OCI-LY3 (cell line): ENCODE measurements around the gene NUDT21.
A peak's percentile ranks its signal among the peaks of the same experiment; 100 is the strongest.
"Not testable (repeated sequence)": the region's sequence is repeated elsewhere in the genome, so short reads cannot be mapped to it uniquely, and the experiment has no call there.

Experiments used
- H2AFZ ChIP-seq: fragments of 200-600, 300-600 bp; shearing (Covaris generic); 2 replicates; pipeline ENCODE4 v1.6.0; 2014; ENCODE audit warnings: antibody characterized with exemption, low read depth, low read length
- H3K27ac ChIP-seq: fragments of 200-600, 300-600 bp; sonication (generic); 2 replicates; pipeline ENCODE4 v1.5.1; 2014; ENCODE audit warnings: mild to moderate bottlenecking, low read length, moderate library complexity, mixed read lengths
- H3K27me3 ChIP-seq: fragments of 200-600, 300-600 bp; sonication (generic); 2 replicates; pipeline ENCODE4 v1.6.1; 2014; ENCODE audit warnings: low read depth, low read length, mixed read lengths
- H3K36me3 ChIP-seq: fragments of 200-600, 300-600 bp; sonication (generic); replicated peaks from 2 replicates; pipeline ENCODE3; 2014; ENCODE audit warnings: low read depth, low read length, mixed read lengths
- H3K4me1 ChIP-seq: fragments of 300-600, 200-600 bp; sonication (generic); 2 replicates; pipeline ENCODE4 v1.6.1; 2014; ENCODE audit warnings: low read length, mixed read lengths
- H3K4me2 ChIP-seq: fragments of 200-600, 300-600 bp; sonication (generic); 2 replicates; pipeline ENCODE4 v1.6.1; 2014; ENCODE audit warnings: low read length, mixed read lengths
- H3K4me3 ChIP-seq: fragments of 300-600, 200-600 bp; sonication (generic); 2 replicates; pipeline ENCODE4 v1.5.1; 2014; ENCODE audit warnings: antibody characterized with exemption, mild to moderate bottlenecking, low read length, moderate library complexity
- H3K79me2 ChIP-seq: fragments of 300-600, 200-600 bp; shearing (Covaris generic); 2 replicates; pipeline ENCODE4 v1.6.1; 2014; ENCODE audit warnings: mild to moderate bottlenecking, low read length, mixed read lengths
- H3K9ac ChIP-seq: fragments of 300-600, 200-600 bp; shearing (Covaris generic); 2 replicates; pipeline ENCODE4 v1.6.0; 2014; ENCODE audit warnings: mild to moderate bottlenecking, low read length, moderate library complexity
- H3K9me3 ChIP-seq: fragments of 200-600, 300-600 bp; shearing (Covaris generic); 2 replicates; pipeline ENCODE4 v1.6.1; 2014; ENCODE audit warnings: low read length, mixed read lengths; ENCODE audit not compliant: insufficient read depth
- H4K20me1 ChIP-seq: fragments of 200-600, 300-600 bp; sonication (generic); 2 replicates; pipeline ENCODE4 v1.6.1; 2016; ENCODE audit warnings: low read length, mixed read lengths; ENCODE audit not compliant: insufficient read depth
- CTCF ChIP-seq: fragments of 200-600, 300-600 bp; sonication (generic); IDR thresholded peaks from 2 replicates; pipeline ENCODE4 v1.5.1; 2014; ENCODE audit warnings: antibody characterized with exemption, low read length, low read depth
- EZH2phosphoT487 ChIP-seq: fragments of 200-600 bp; shearing (Covaris generic); IDR thresholded peaks from 2 replicates; pipeline ENCODE4 v1.6.1; 2018; ENCODE audit warnings: antibody characterized with exemption, mixed run types, low read depth

NUDT21 gene

GRCh38 chr16:56401482-56401881, 49.6 kb downstream of the NUDT21 start:
- TF ChIP-seq CTCF = peak; percentile 23
- TF ChIP-seq EZH2phosphoT487 = no peak
- peaks cover 33% of the 10 kb centered on the region for H3K36me3 ChIP-seq
- H2AFZ ChIP-seq = no peak overlapping the region
- no peak overlapping the region for H3K9ac ChIP-seq
- no peak overlapping the region for H3K4me2 ChIP-seq
- no peaks in the 10 kb centered on the region for H3K27me3 ChIP-seq
- no peak overlapping the region for H3K4me3 ChIP-seq
- H3K4me1 ChIP-seq = no peaks in the 10 kb centered on the region
- no peaks in the 10 kb centered on the region for H3K79me2 ChIP-seq
- H4K20me1 ChIP-seq = no peaks in the 10 kb centered on the region; the same call in 1 of the 2 replicates
- H3K9me3 ChIP-seq = no peaks in the 10 kb centered on the region
- H3K27ac ChIP-seq = no peak overlapping the region

GRCh38 chr16:56400458-56400857, 50.7 kb downstream of the NUDT21 start:
- TF ChIP-seq EZH2phosphoT487 = no peak
- no peak for TF ChIP-seq CTCF
- H3K4me3 ChIP-seq = no peak overlapping the region
- no peaks in the 10 kb centered on the region; the same call in 1 of the 2 replicates for H4K20me1 ChIP-seq
- H3K27ac ChIP-seq = no peak overlapping the region
- no peak overlapping the region for H2AFZ ChIP-seq
- no peaks in the 10 kb centered on the region for H3K9me3 ChIP-seq
- no peaks in the 10 kb centered on the region for H3K4me1 ChIP-seq
- H3K4me2 ChIP-seq = no peak overlapping the region
- H3K9ac ChIP-seq = no peak overlapping the region
- H3K27me3 ChIP-seq = no peaks in the 10 kb centered on the region
- H3K79me2 ChIP-seq = no peaks in the 10 kb centered on the region
- peaks cover 33% of the 10 kb centered on the region for H3K36me3 ChIP-seq

- H3K4me2 ChIP-seq = no peak overlapping the region
- H3K27ac ChIP-seq = no peak overlapping the region
- no peaks in the 10 kb centered on the region for H3K4me1 ChIP-seq
- no peaks in the 10 kb centered on the region; the same call in 1 of the 2 replicates for H4K20me1 ChIP-seq
- H3K79me2 ChIP-seq = no peaks in the 10 kb centered on the region
- peaks cover 27% of the 10 kb centered on the region for H3K36me3 ChIP-seq
- no peak overlapping the region for H3K9ac ChIP-seq
- H3K27me3 ChIP-seq = no peaks in the 10 kb centered on the region
- H3K9me3 ChIP-seq = no peaks in the 10 kb centered on the region
- H2AFZ ChIP-seq = no peak overlapping the region
- no peak for TF ChIP-seq EZH2phosphoT487
- no peak for TF ChIP-seq CTCF
- H3K4me3 ChIP-seq = no peak overlapping the region
Measured at GRCh38 chr16:56399486-56399885, 51.6 kb downstream of the NUDT21 start.

- Histone ChIP-seq H3K79me2 (no peaks in the 10 kb centered on the region; the same call in 1 of the 2 replicates), H3K9me3 (no peaks in the 10 kb centered on the region), H3K36me3 (peaks cover 23% of the 10 kb centered on the region), H3K4me3 (no peak overlapping the region), H3K27ac (no peak overlapping the region), H3K4me1 (no peaks in the 10 kb centered on the region), H2AFZ (no peak overlapping the region), H3K27me3 (no peaks in the 10 kb centered on the region), H4K20me1 (no peaks in the 10 kb centered on the region; the same call in 1 of the 2 replicates), H3K9ac (no peak overlapping the region), H3K4me2 (no peak overlapping the region)
- TF ChIP-seq CTCF (no peak), EZH2phosphoT487 (no peak)
Measured at GRCh38 chr16:56399047-56399446, 52.1 kb downstream of the NUDT21 start.

- H3K79me2 ChIP-seq, H3K27me3 ChIP-seq, H3K27ac ChIP-seq, H2AFZ ChIP-seq, H3K4me1 ChIP-seq, H3K4me3 ChIP-seq, H3K9ac ChIP-seq, H4K20me1 ChIP-seq, H3K9me3 ChIP-seq, H3K4me2 ChIP-seq: not testable (repeated sequence)
- H3K36me3 ChIP-seq = peaks cover 14% of the 10 kb centered on the region
Measured at GRCh38 chr16:56396724-56397123, 54.4 kb downstream of the NUDT21 start.
